Left ventricle myocardium inferior (tissue), 1 donor: ENCODE data around the gene SH3BP1. TPM values are rescaled to one million over a fixed set of nuclear protein-coding genes. Genes with fewer than 3 reads are reported as not detected.
A peak's percentile ranks its signal among the peaks of the same experiment; 100 is the strongest.

Source experiments
- DNase-seq: peaks from one replicate; pipeline ENCODE4 v3.0.0-alpha.2; 2020
- H3K27ac ChIP-seq: fragments of 200-600 bp; replicated peaks from 2 replicates; pipeline ENCODE4 v1.8.0; 2021
- H3K27me3 ChIP-seq: fragments of 200-600 bp; 2 replicates; pipeline ENCODE4 v1.8.0; 2021; ENCODE audit warnings: low read depth
- H3K36me3 ChIP-seq: fragments of 200-600 bp; 2 replicates; pipeline ENCODE4 v1.8.0; 2021
- H3K4me1 ChIP-seq: fragments of 200-600 bp; 2 replicates; pipeline ENCODE4 v1.8.0; 2021
- H3K4me3 ChIP-seq: fragments of 200-600 bp; 2 replicates; pipeline ENCODE4 v1.8.0; 2021; ENCODE audit warnings: mild to moderate bottlenecking, moderate library complexity
- H3K9me3 ChIP-seq: fragments of 200-600 bp; replicated peaks from 2 replicates; pipeline ENCODE4 v1.8.0; 2021
- CTCF ChIP-seq: fragments of 200-600 bp; IDR thresholded peaks from 2 replicates; pipeline ENCODE4 v1.8.0; 2021; ENCODE audit warnings: antibody characterized with exemption, mild to moderate bottlenecking, borderline replicate concordance
- intact Hi-C: fragments of 100-400 bp; cut with micrococcal nuclease; formaldehyde crosslinking; loops from one replicate; pipeline ENCODE4 v1.11.0; 2022
- total RNA-seq: library from RNA; stranded (reverse); fragmentation: NEBNext Ultra II Directional; extraction: Animal tissue kit (Norgen Biotek cat#: 25700); gene quantifications from one replicate; pipeline ENCODE4 v1.2.1, GENCODE V29; 2021
- donor health status: DM: no; HTN: yes; CAD: no; lungs with severe emphysema.

Gene SH3BP1
- total RNA-seq, 1 donor from 2014 or later, result 2.5 TPM

- intact Hi-C loops, result no loop called here
- Histone ChIP-seq H3K4me1 (peaks cover 51% of the 10 kb centered on the region), H3K4me3 (peak overlapping the region; percentile 92), H3K27ac (peak overlapping the region; percentile 98), H3K9me3 (no peaks in the 10 kb centered on the region), H3K36me3 (peaks cover 16% of the 10 kb centered on the region), H3K27me3 (no peaks in the 10 kb centered on the region)
- TF ChIP-seq CTCF, result no peak
- DNase-seq, result no peak
Measured at GRCh38 chr22:37610480-37611129, 28.9 kb upstream of the SH3BP1 start.

- intact Hi-C loops, result no loop called here
- no peak for TF ChIP-seq CTCF
- no peaks in the 10 kb centered on the region for H3K9me3 ChIP-seq
- H3K4me3 ChIP-seq, result no peak overlapping the region
- peak overlapping the region; percentile 98 for H3K27ac ChIP-seq
- H3K27me3 ChIP-seq, result no peaks in the 10 kb centered on the region
- peaks cover 20% of the 10 kb centered on the region for H3K36me3 ChIP-seq
- peaks cover 51% of the 10 kb centered on the region for H3K4me1 ChIP-seq
- DNase-seq, result no peak
Measured at GRCh38 chr22:37611207-37611606, 28.3 kb upstream of the SH3BP1 start.

GRCh38 chr22:37616201-37617083 lies 23.0 kb upstream of the SH3BP1 start:
- TF ChIP-seq CTCF, result no peak
- no peaks in the 10 kb centered on the region for H3K27me3 ChIP-seq
- H3K4me3 ChIP-seq, result no peak overlapping the region
- H3K27ac ChIP-seq, result no peak overlapping the region
- H3K9me3 ChIP-seq, result no peaks in the 10 kb centered on the region
- peaks cover 5% of the 10 kb centered on the region for H3K4me1 ChIP-seq
- peaks cover 58% of the 10 kb centered on the region for H3K36me3 ChIP-seq
- intact Hi-C loops, result no loop called here
- DNase-seq, result no peak

GRCh38 chr22:37617431-37617830 lies 22.0 kb upstream of the SH3BP1 start:
- H3K27me3 ChIP-seq, result no peaks in the 10 kb centered on the region
- no peak for TF ChIP-seq CTCF
- no peak overlapping the region for H3K4me3 ChIP-seq
- no peak for DNase-seq
- intact Hi-C loops, result no loop called here
- peaks cover 66% of the 10 kb centered on the region for H3K36me3 ChIP-seq
- H3K27ac ChIP-seq, result no peak overlapping the region
- H3K9me3 ChIP-seq, result no peaks in the 10 kb centered on the region
- peaks cover 4% of the 10 kb centered on the region for H3K4me1 ChIP-seq

- H3K9me3 ChIP-seq, result no peaks in the 10 kb centered on the region
- no peak overlapping the region for H3K27ac ChIP-seq
- no peak overlapping the region for H3K4me3 ChIP-seq
- peaks cover 6% of the 10 kb centered on the region for H3K4me1 ChIP-seq
- TF ChIP-seq CTCF, result no peak
- intact Hi-C loops, result no loop called here
- H3K27me3 ChIP-seq, result no peaks in the 10 kb centered on the region
- no peak for DNase-seq
- peaks cover 72% of the 10 kb centered on the region for H3K36me3 ChIP-seq
Measured at GRCh38 chr22:37618072-37618656, 21.3 kb upstream of the SH3BP1 start.
